ENCODE measurements around the gene JAKMIP1. TPM values are rescaled to one million over a fixed set of nuclear protein-coding genes. Genes with fewer than 3 reads are reported as not detected.

JAKMIP1 gene
- total RNA-seq, 1 donor = not detected

- Histone ChIP-seq H3K9me3 (ENCODE audit: low read depth, low read length) (no peaks in the 10 kb centered on the region), H3K4me1 (ENCODE audit: insufficient read depth, low read length) (no peaks in the 10 kb centered on the region), H3K27ac (ENCODE audit: low read depth, low read length) (no peak overlapping the region), H3K4me2 (ENCODE audit: insufficient read depth, low read length) (no peak overlapping the region), H3K4me3 (ENCODE audit: insufficient read depth, low read length) (no peak overlapping the region), H4K20me1 (ENCODE audit: insufficient read depth, low read length) (no peaks in the 10 kb centered on the region), H3K36me3 (ENCODE audit: insufficient read depth, low read length) (no peaks in the 10 kb centered on the region), H3K79me2 (ENCODE audit: insufficient read depth, low read length) (no peaks in the 10 kb centered on the region), H2AFZ (ENCODE audit: low read length) (no peak overlapping the region), H3K27me3 (ENCODE audit: insufficient read depth, low read length) (no peaks in the 10 kb centered on the region)
- TF ChIP-seq, protein P1, sequence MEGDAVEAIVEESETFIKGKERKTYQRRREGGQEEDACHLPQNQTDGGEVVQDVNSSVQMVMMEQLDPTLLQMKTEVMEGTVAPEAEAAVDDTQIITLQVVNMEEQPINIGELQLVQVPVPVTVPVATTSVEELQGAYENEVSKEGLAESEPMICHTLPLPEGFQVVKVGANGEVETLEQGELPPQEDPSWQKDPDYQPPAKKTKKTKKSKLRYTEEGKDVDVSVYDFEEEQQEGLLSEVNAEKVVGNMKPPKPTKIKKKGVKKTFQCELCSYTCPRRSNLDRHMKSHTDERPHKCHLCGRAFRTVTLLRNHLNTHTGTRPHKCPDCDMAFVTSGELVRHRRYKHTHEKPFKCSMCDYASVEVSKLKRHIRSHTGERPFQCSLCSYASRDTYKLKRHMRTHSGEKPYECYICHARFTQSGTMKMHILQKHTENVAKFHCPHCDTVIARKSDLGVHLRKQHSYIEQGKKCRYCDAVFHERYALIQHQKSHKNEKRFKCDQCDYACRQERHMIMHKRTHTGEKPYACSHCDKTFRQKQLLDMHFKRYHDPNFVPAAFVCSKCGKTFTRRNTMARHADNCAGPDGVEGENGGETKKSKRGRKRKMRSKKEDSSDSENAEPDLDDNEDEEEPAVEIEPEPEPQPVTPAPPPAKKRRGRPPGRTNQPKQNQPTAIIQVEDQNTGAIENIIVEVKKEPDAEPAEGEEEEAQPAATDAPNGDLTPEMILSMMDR (IDR thresholded peaks at IDR 0.05; ENCODE audit: extremely low read depth, low read depth, low read length) = no peak
- no peak for DNase-seq (ENCODE audit: insufficient read length, low spot score, missing footprints)
These were observed 121.8 kb downstream of the JAKMIP1 start for GRCh38 chr4:6078560-6078959.

DNA sequence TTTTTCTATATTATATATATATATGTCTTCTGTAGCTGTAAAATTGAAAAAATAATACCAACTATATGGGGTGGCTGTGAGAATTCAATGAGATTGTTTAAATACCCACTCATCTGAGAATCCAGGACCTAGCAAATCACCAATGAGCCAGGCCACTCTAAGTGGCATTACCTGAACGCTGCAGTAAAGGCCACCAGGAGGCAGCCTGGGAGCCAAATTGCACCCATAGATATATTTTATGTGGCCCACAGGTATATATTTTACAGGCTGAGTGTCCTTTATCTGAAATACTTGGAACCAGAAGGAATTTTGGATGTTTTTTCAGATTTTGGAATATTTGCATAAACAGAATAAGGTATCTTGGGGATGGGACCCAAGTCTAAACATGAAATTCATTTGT lies 124.0 kb downstream of the JAKMIP1 start:
- H4K20me1 ChIP-seq (ENCODE audit: insufficient read depth, low read length) = no peaks in the 10 kb centered on the region
- DNase-seq (ENCODE audit: insufficient read length, low spot score, missing footprints) = no peak
- no peak overlapping the region for H3K27ac ChIP-seq (ENCODE audit: low read depth, low read length)
- no peaks in the 10 kb centered on the region for H3K36me3 ChIP-seq (ENCODE audit: insufficient read depth, low read length)
- no peak overlapping the region for H3K4me3 ChIP-seq (ENCODE audit: insufficient read depth, low read length)
- no peak overlapping the region for H2AFZ ChIP-seq (ENCODE audit: low read length)
- TF ChIP-seq, protein P1 (IDR thresholded peaks at IDR 0.05; ENCODE audit: extremely low read depth, low read depth, low read length) = no peak
- no peaks in the 10 kb centered on the region for H3K4me1 ChIP-seq (ENCODE audit: insufficient read depth, low read length)
- no peak overlapping the region for H3K4me2 ChIP-seq (ENCODE audit: insufficient read depth, low read length)
- no peaks in the 10 kb centered on the region for H3K79me2 ChIP-seq (ENCODE audit: insufficient read depth, low read length)
- no peaks in the 10 kb centered on the region for H3K9me3 ChIP-seq (ENCODE audit: low read depth, low read length)
- H3K27me3 ChIP-seq (ENCODE audit: insufficient read depth, low read length) = no peaks in the 10 kb centered on the region

DNA sequence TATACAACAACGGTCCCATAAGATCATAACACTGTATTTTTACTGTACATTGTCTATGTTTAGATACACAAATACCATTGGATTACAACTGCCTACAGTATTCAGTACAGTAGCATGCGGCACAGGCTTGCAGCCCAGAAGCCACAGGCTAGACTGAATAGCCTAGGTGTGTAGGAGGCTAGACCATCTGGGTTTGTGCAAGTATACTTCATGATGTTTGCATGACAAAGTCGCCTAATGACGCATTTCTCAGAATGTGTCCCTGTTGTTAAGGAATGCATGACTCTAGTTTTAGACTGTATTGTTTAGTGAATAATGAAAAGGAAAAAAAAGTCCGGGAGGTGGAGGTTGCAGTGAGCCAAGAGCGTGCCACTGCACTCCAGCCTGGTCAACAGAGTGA lies 125.6 kb downstream of the JAKMIP1 start:
- Histone ChIP-seq H3K4me1 (ENCODE audit: insufficient read depth, low read length) (no peaks in the 10 kb centered on the region), H3K9me3 (ENCODE audit: low read depth, low read length) (no peaks in the 10 kb centered on the region), H2AFZ (ENCODE audit: low read length) (no peak overlapping the region), H4K20me1 (ENCODE audit: insufficient read depth, low read length) (no peaks in the 10 kb centered on the region), H3K4me3 (ENCODE audit: insufficient read depth, low read length) (no peak overlapping the region), H3K27ac (ENCODE audit: low read depth, low read length) (no peak overlapping the region), H3K36me3 (ENCODE audit: insufficient read depth, low read length) (no peaks in the 10 kb centered on the region), H3K79me2 (ENCODE audit: insufficient read depth, low read length) (no peaks in the 10 kb centered on the region), H3K4me2 (ENCODE audit: insufficient read depth, low read length) (no peak overlapping the region), H3K27me3 (ENCODE audit: insufficient read depth, low read length) (no peaks in the 10 kb centered on the region)
- TF ChIP-seq, protein P1 (IDR thresholded peaks at IDR 0.05; ENCODE audit: extremely low read depth, low read depth, low read length) = no peak
- no peak for DNase-seq (ENCODE audit: insufficient read length, low spot score, missing footprints)

DNA sequence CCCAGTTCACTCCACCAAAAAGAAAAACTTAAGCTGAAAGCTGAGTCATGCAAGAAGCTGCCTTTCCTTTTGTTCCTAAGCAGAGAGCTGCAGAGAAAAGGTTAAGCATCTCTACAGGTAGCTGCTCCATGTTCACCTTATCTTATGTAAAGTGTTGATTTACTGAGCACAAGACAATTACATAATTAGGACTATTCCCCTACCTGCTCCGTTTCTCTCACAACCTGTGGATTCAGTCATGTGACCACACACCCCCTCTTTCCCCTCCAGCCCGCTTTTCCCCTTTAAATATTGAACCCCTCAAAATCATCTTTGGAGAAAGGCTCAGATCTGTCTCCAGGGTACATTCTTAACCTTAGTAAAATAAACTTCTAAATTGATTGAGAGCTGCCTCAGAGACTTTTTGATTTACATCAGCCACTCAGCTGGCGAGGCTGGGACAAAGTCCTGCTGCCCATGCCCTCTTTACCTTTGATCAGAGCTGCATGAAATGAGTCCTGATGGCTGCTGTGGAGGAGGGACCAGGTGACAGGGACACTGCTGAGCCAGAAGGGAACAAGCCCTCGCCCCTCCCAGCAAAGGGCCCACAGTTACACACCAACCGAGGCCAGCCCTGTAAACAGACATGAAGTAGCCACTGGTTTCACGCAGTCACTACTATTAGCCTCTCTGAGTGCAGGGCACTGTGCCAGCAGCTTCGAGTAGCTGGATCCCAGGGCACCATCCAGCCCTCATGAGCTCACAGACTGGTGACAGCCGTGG lies 128.2 kb downstream of the JAKMIP1 start:
- Histone ChIP-seq H3K36me3 (ENCODE audit: insufficient read depth, low read length) (no peaks in the 10 kb centered on the region), H3K27me3 (ENCODE audit: insufficient read depth, low read length) (no peaks in the 10 kb centered on the region), H2AFZ (ENCODE audit: low read length) (no peak overlapping the region), H3K79me2 (ENCODE audit: insufficient read depth, low read length) (no peaks in the 10 kb centered on the region), H3K4me2 (ENCODE audit: insufficient read depth, low read length) (no peak overlapping the region), H4K20me1 (ENCODE audit: insufficient read depth, low read length) (no peaks in the 10 kb centered on the region), H3K27ac (ENCODE audit: low read depth, low read length) (no peak overlapping the region), H3K4me1 (ENCODE audit: insufficient read depth, low read length) (no peaks in the 10 kb centered on the region), H3K4me3 (ENCODE audit: insufficient read depth, low read length) (no peak overlapping the region), H3K9me3 (ENCODE audit: low read depth, low read length) (no peaks in the 10 kb centered on the region)
- no peak for DNase-seq (ENCODE audit: insufficient read length, low spot score, missing footprints)
- TF ChIP-seq, protein P1 (IDR thresholded peaks at IDR 0.05; ENCODE audit: extremely low read depth, low read depth, low read length) = no peak
